ENCODE results near the gene SCN4A.
A peak's percentile ranks its signal among the peaks of the same experiment; 100 is the strongest.
"Not testable (repeated sequence)": the region's sequence is repeated elsewhere in the genome, so short reads cannot be mapped to it uniquely, and the experiment has no call there.

SCN4A gene

GRCh38 chr17:63916566-63917185, 56.0 kb downstream of the SCN4A start:
- no peak for DNase-seq (ENCODE audit: low read depth in 2 of 2)

GRCh38 chr17:63915753-63916152, 57.0 kb downstream of the SCN4A start:
- DNase-seq (ENCODE audit: low read depth in 2 of 2) = not testable (repeated sequence)

GRCh38 chr17:63914471-63914870, 58.2 kb downstream of the SCN4A start:
- no peak for DNase-seq (ENCODE audit: low read depth in 2 of 2)

DNA sequence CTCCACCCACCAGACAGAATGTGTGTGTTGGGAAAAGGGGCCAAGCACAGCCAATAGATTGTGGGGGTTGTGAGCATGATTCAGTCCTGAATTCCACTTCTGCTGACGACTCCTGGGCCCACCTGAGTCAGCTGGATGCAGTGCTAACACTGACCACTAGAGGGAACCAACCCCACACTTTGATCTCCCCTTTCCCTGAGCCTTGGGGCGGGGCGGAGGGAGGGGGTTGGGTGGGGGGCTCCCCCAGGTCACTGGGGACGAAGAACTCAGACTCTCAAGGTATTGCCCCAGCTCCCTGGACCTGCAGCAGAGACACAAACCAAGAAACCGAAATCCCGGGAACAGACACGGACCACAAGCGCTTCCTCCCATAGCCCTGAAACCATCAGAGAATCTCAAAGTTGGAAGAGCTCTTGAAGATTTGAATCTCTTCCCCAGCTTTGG, 61.0 kb downstream of the SCN4A start:
- peak; percentile 49 to 57 for DNase-seq (ENCODE audit: low read depth in 2 of 2)

GRCh38 chr17:63911041-63911635, 61.6 kb downstream of the SCN4A start, which contains the start of gene CSHL1:
TSS of gene CSHL1 (minus strand) at chr17:63911258. CDS start at chr17:63911196, 62 bp downstream.
- DNase-seq (ENCODE audit: low read depth in 2 of 2) = no peak

DNA sequence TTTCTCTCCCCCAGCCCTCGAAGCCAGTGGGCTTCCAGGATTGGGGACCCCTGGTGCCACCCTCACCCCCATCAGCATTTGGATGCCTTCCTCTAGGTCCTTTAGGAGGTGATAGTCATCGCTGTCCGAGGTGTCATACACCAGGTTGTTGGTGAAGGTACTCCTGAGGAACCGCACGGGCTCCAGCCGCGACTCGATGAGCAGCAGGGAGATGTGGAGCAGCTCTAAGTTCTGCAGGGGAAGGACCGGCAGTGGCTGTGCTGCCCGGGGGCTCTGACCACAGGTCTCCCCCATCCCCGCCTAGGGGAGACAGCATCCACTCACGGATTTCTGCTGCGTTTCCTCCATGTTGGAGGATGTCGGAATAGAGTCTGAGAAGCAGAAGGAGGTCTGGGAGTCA, 62.6 kb downstream of the SCN4A start:
- no peak for DNase-seq (ENCODE audit: low read depth in 2 of 2)

GRCh38 chr17:63909586-63909985, 63.1 kb downstream of the SCN4A start:
- not testable (repeated sequence) for DNase-seq (ENCODE audit: low read depth in 2 of 2)

GRCh38 chr17:63907161-63907778, 65.4 kb downstream of the SCN4A start:
- not testable (repeated sequence) for DNase-seq (ENCODE audit: low read depth in 2 of 2)

GRCh38 chr17:63904796-63905195, 67.9 kb downstream of the SCN4A start:
- not testable (repeated sequence) for DNase-seq (ENCODE audit: low read depth in 2 of 2)

DNA sequence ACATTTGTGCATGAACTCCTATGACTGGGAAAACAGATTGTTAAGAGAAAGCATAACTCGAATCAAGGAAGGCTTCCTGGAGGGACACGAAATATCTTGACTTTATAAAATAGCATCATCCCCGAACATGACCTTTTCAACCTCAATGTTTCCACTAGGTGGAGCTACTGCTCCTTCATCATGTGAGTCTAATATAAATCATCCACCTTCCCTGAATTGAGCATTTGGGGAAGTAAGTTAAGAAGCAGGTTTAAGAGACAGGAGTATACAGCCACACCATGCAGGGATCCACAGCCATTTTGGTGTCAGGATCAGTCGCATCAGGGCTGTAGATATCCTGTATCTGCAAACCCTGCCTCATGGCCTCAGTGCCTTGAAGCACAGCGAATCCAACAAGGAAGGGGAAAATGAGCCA, 68.9 kb downstream of the SCN4A start:
- DNase-seq (ENCODE audit: low read depth in 2 of 2) = peak in 1 of 2 donors; percentile 29

DNA sequence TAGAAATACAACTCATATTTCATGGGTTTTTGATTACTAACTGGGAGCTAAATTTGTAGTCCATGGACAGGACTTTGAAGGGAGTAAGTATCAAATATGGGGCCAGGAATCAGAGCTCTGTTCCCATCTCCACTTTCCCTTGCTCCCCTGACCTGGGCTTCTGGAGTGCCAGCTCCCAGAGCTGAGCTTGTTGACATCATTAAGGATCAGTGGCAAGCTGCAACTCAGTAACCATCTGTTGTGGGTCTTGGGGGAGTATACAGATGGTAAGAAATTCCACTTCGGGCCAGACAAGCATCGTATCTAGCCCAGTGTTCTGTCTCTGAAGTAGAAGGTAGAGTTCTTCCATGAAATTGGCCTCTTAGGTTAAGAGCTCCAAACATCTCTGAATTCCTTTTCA, 70.7 kb downstream of the SCN4A start:
- DNase-seq (ENCODE audit: low read depth in 2 of 2) = not testable (repeated sequence)

GRCh38 chr17:63898899-63899798, 73.6 kb downstream of the SCN4A start:
- not testable (repeated sequence) for DNase-seq (ENCODE audit: low read depth in 2 of 2)

DNA sequence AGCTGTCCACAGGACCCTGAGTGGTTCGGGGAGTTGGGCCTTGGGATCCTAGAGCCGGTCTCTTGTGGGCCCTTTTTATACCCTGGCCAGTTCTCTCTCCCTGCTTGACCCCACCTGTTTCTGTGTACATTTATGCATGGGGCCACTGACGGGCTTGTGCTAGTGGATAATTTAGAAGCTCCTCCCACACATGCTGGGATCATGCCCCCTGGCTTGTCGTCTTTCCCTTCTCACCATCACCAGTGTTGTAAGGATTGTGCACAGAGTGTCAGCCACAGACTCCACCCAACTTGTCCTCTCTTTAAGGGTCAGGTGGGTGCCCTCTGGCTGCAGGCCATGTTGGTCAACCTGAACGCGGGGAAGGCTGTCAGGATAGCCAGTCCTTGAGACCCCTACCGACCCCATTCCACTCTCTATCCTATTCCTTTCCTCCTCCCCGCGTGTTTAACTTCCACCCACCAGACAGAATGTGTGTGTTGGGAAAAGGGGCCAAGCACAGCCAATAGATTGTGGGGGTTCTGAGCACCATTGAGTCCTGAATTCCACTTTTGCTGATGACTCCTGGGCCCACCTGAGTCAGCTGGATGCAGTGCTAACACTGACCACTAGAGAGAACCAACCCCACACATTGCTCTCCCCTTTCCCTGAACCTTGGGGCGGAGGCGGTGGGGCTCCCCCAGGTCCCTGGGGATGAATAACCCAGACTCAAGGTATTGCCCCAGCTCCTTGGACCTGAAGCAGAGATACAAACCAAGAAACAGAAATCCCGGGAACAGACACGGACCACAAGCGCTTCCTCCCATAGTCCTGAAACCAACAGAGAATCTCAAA, 76.0 kb downstream of the SCN4A start, which contains the start of gene CSH1:
Gene CSH1 (minus strand): TSS at position 51 of the 831 bp plus-strand sequence. CDS start 63 bp downstream, outside the sequence.
- DNase-seq (ENCODE audit: low read depth in 2 of 2) = not testable (repeated sequence)

DNA sequence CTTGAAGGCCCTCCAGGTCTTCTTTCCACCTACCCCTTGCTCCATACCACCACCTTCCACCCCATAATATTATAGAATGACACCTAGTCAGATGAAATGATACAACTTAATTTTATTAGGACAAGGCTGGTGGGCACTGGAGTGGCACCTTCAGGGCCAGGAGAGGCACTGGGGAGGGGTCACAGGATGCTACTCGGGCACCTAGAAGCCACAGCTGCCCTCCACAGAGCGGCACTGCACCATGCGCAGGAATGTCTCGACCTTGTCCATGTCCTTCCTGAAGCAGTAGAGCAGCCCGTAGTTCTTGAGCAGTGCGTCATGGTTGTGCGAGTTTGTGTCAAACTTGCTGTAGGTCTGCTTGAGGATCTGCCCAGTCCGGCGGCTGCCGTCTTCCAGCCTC, 77.9 kb downstream of the SCN4A start:
- not testable (repeated sequence) for DNase-seq (ENCODE audit: low read depth in 2 of 2)

DNA sequence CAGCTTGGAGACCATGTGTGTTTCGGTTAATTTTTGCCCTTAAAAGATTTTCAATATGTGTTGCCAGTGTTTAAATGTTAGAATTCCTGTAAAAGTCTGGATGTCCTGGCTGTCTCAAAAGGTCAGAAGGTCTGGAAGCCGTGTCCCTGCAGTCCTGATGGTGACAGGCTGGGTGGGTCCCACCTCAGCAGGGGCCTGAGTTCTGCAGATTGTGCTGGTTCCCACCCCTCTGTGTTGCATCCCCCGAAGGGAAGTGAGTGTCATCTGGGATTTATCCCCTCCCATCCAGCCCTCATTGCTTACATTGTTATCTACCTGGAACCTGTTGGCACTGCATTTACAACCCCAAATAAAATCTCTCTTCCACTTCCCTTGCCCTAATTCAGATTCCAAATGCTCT, 78.7 kb downstream of the SCN4A start:
- DNase-seq (ENCODE audit: low read depth in 2 of 2) = not testable (repeated sequence)

DNA sequence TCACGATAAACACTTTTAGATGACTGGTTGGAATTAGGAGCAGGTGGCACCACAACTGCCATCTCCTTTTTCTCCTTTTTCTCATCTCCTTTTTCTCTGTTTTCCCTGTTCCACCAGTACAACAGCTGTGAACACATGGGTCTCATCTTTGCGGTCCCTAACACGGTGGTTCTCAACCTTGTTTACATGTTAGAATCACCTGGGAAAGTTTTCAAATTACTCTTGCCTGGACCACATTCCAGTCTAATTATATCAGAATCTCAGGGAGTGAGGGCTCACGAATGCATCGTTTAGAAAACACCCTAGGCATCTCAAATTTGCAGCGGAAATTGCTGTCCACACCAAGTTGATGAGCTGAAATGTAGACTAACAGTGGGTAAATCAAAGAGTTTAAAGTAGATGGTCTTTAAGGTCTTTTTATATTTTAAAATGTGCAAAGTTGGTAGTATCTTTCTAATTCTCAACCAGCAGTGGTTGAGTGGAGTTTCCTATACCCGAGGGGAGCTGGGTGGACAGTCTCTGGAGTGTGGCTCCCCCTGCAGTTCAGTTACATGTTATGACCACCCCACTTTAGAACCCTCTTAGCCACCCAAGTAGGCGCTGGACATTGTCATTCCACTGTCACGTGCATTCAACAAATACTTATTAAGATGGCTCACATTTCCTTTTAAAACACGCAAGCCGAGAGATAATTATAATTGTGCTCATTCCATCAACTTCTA, 80.2 kb downstream of the SCN4A start:
- DNase-seq (ENCODE audit: low read depth in 2 of 2) = not testable (repeated sequence)

- not testable (repeated sequence) for DNase-seq (ENCODE audit: low read depth in 2 of 2)
Observed at GRCh38 chr17:63889026-63889848, 83.5 kb downstream of the SCN4A start.

All from activated CD4-positive, alpha-beta T cell treated with anti-CD3 and anti-CD28 coated beads for 24 hours (primary cell).